22Rv1 (cell line): ENCODE measurements around the gene CBFA2T2.

Source experiments
- CTCF ChIP-seq: fragments of 450-650 bp; IDR thresholded peaks from 2 replicates; pipeline ENCODE4 v1.5.1; 2017; ENCODE audit warnings: mild to moderate bottlenecking
- ZFX ChIP-seq: fragments of 450-650 bp; IDR thresholded peaks from 2 replicates; pipeline ENCODE4 v1.6.1; 2017; ENCODE audit warnings: antibody characterized with exemption, borderline replicate concordance

DNA sequence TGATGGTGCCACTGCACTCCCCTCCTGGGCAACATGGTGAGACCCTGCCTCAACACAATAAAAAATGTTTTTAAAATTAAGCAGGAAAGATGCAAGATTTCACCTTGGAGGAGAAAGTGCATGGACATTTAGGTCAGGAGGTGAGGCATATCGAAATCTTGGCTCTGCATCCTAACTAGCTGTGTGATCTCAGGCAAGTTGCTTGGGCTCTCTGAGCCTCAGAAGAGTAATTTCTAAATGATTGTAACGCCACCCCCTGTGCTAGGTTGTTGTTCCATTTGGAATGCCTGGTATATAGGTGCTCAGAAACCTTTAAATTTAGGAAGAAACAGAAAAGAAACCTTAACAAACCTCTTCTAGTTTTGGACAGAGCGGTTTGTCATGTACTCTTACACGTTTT lies 136.3 kb downstream of the CBFA2T2 start:
- TF ChIP-seq CTCF = no peak
- TF ChIP-seq ZFX = no peak
